ENCODE measurements around the gene TBC1D10A.

Gene TBC1D10A

DNA sequence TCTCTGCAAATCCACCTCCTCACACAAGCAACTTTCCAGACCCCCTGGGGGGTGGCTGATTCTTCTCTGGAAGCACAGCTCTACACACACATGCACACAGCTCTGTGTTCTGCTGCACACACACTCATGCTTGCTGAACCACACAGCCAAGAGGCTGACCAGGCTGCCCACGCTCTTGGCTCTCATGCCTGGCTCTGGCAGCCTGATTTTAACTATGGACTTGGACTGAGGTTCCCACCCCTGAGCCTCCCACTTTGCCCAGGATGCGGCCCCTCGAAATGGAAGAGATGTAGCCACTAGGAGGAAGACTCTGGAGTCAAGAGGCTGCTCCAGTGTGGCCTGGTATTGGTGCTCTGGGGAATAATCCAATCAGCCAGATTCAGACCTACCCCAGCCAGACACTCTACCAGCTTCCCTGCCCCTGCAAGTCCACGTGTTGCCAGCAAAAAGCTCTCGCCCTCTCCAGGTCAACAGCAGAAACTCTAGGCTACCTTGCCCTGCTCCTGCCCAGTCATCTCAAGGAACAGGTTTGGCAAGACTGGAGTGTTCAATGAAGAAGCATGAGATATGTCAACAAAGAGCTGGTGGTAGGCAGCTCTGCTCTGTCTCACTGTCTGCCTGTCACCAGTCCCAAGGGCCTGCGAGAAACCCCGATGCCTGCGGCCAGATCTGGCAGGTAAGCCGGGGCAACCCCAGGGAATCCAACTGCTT is 28.6 kb downstream of the TBC1D10A start:
- no peak for FAIRE-seq

DNA sequence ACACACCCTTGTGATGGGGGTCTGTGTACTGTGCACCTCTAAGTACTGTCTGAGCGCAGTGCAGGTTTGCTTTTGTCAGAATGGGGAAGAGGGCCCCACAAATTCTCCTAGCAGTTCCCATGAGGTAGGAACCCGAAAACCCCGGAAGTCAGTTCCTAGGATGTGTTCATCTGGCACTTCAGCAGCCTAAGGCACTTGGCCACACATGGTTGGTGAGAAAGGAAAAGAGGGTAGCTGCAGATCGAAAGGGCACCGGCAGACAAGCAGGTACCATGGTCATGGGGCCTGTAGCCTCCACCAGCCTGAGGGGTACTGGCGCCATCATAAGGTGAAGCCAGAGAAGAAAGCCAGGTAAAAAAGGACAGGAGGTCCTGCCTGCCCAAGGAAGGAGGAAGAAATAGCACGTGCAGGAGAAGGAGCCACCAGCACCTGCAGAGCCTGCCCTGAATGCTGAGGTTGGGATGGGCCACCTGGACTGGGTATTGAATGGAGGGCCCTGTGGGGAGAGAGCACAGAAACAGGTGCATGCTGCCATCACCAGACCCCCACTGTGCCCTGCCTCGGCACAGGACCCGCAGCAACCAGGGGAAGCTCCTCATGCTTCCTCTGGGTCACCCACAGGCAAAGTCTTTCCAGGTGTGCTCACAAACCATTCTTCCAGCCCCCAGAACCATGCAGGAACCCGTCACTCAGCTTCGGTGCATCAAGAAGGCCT is 29.3 kb downstream of the TBC1D10A start:
- FAIRE-seq: no peak

DNA sequence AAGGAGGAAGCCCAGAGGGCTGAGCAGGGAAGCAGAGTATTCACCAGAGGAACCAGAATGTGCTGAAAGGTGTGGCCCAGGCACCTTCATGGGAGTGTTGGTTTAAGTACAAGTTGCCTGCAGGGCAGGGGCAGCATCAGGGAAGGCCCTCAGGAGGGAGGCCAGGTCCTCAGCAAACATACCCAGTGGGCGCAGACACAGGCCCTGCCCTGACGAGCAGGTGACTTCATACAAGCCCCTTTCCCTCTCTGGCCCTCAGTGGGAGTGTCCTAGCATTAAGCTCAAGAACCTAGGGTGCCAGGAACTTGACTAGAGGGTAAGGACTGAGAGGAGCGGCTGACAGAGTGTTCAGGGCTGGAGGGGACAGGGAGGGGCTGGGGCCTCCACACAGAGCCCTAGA is 29.9 kb downstream of the TBC1D10A start:
- no peak for FAIRE-seq

DNA sequence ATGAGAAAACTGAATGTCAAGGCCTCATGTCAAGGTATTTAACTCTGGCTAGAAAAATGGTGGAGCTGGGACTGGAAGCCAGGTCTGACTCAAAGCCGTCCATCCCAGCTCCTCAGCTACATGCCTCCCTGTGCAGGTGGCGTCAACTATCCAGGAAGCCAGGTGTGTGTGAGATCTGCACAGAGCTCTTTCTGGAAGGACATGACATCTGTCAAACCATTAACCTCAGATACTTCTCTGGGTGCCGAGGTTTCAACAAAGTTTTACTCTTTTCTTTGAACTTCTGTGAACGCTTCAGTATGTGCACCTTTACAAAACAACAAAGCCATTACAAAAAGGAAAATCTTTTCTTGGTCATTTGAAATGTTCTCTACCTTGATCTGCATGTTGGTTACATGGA is 30.4 kb downstream of the TBC1D10A start:
- no peak for FAIRE-seq

DNA sequence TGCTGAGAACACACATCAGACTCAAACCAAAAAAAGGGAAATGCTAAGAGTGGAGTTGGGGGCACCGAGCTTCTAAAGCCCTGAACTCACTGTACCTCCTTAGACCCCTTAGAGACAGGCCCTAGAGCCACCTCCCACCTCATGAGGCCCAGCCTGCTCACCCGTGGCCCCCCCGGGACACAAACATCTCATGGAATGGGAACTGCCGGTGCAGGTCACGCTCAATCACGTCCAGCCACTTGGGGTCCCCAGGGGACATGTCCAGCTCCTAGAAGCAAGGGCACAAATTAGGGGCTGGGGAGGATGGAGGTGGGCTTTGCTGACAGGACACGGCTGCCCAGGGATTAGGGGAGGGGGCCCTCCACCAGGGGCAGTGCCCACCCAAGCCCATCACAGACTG is 31.2 kb downstream of the TBC1D10A start:
- FAIRE-seq: no peak

DNA sequence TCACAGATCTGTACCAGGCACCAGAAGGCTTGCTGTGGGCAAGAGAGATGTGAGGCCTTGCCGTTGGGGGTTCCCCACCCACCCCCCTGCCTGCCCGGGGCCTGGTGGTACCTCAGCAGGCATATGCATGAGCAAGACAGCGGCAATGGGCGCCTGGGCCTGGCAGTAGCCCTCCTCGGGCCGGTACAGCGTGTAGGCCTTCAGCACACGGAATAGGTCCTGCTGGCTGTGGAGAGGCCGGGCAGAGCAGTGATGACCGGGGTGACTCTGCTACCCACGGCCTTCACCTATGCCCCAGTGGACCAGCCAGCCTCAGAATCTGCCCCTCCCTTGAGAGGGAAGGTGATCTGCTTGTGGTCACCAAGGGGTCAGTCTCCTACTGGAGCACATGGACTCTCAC is 31.9 kb downstream of the TBC1D10A start:
- no peak for FAIRE-seq

DNA sequence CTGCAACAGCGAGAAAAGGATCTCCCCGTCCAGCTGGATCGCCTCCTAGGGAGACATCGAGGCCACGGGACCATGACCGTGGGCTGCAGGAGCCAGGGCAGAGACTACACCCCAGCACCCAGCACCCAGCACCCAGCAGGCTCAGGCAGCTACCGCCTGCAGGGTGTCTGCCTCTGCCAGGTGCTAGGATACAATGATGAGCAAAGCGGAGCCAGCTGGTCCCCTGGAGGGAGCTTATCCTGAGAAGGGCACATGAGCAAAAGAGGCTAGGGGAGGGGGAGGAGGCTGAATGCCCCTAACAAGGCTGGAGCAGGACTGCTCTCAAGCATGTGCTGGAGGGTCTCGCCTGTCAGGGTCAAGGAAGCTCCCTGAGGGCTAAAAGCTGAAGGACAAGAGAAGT is 32.7 kb downstream of the TBC1D10A start:
- FAIRE-seq: no peak

DNA sequence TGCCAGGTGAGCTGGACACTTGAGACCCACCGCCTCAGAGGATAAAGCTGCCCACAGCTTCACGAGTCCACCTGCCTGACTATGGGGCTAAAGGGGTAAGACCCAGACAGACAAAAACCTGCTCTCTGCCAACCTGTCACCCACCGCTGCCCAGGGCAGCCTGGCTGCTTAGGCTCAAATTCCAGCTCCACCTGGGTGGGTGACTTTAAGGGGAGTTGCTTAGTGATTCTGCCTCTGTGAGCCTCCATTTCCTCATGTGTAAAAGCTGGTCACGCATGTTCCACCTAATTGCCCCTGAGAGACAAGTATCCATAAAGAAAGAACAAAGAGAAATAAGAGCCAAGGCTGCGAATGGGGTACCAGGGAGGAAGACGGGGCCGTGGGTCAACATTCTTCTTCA is 33.7 kb downstream of the TBC1D10A start:
- FAIRE-seq: no peak

DNA sequence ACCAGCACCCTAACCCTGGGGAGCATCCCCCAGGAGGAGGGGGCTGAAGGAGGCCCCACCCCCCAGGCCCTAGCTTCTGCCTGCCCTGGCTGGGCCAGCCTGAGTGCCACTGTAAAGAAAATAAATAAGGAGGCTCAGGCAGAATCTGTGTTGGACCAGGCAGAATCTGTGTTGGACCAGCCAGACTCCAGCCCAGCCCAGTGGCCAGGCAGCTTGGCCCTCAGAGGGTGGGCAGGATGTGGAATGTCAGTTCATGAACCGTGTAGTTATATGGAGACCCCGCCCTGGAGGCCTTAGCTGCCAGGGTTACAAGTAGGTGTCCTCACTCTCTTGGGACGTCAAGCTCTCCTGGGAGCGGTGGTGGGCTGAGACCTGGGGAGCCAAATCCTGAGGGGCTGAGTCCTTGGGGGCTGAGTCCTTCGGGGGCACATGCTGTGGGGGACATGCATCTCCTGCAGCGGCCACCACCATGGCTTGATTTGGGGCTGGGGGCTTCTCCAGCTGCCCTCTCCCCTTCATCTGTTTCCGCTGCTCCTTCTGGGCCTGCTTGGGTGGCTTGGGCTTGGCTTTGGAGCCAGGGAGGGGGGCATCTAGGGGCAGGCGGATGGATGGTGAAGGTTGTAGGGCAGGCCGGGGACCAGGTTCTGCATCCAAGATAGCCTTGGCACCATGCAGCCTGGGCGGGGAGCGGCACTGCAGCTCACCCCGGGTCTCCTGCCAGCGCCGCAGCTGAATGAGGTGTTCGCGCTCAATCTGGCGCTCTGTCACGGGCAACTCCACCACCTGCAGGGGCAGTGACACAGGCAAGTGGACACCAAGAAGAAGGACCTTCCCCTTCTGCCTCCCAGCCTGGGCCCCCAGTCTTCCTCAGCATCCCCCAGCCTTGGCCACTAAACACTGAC is 34.4 kb downstream of the TBC1D10A start:
- FAIRE-seq: no peak

DNA sequence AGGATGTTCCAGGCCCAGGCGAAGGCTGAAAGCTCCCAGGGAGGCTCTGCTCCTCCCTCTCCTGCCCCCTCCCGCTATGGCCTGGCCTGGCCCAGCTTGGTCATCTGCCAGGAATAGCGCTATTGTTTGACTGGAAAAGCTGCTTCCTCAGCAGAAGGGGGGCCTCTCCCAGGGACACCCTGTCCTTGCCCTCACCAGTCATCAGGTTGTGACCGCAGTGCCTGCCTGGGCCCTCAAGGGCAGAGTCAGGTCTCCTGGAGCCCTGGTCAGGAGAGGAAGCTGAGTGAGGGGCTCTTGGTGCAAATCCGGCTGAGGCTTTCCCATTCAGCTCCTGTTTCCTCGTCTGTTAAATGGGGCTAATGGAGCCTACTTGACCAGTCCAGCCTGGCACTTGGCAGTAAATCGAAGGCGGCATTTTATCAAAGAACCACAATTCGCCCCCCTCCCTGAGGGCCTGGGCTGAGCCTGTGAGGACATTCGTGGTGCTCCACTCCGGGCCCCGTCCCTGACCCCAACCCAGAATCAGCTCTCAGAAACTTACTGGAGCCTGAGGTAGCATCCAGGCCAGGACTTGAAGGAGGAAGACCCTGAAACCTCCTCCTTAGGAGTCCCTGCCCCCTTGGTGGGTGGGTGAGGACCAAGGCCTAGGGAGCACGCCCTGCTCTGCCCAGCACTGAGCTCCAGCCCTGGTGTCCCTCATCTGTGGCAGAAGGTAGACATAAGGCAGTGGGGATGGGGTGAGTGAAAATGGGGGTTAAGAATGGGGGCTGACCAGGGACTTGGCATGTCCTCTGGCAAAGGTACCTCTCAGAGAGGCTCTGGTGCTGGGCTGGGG is 35.5 kb downstream of the TBC1D10A start:
- no peak for FAIRE-seq

DNA sequence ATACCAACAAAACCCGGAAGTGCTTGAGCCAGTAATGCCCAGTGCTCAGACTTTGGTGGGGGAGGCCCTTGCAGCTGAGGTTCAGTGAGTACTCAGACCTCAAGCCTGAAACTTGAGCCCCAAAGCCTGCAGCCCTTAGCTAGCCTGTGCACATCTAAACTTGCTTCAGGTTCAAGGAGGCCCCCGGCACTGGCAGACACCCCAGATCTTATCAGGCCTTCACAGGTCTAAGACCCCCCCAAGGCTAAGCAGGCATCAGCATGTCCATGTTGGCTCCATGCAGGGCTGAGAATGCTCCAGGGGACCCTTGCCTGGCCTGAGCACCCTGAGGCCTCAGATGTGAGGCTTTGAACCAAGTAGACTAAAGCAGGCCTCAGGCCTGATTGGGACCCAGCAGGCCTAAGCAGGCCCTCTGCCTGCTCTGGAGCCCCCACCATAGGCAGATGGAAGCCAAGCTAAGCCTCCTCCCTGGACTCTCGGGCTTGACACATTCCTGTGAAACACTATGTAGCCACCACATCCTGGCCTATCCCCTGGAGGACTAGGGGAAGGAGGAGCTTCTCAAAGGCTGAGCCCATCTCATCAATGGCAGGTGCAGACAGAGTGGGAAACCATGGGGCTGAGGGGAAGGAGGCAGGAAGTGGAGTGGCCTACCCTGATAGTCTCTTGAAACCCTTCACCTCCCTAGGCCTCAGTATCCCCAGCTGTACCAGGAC is 36.2 kb downstream of the TBC1D10A start:
- no peak for FAIRE-seq

DNA sequence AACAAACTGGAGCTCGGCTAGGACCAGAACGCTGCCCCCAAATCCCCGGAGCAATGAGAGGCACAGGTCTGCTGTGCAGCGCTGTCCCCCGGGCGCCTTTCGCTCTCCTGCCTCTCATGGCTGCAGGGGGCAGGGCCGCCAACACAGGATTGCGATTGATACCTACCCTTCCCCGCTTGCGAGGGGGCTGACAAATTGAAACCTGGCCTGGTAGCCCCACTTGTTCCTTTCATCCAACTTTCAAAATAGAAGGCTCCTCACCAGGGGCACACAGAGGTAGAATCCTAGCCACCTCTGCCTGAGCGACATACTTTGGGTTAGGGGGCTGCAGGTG is 36.8 kb downstream of the TBC1D10A start:
- FAIRE-seq: no peak

DNA sequence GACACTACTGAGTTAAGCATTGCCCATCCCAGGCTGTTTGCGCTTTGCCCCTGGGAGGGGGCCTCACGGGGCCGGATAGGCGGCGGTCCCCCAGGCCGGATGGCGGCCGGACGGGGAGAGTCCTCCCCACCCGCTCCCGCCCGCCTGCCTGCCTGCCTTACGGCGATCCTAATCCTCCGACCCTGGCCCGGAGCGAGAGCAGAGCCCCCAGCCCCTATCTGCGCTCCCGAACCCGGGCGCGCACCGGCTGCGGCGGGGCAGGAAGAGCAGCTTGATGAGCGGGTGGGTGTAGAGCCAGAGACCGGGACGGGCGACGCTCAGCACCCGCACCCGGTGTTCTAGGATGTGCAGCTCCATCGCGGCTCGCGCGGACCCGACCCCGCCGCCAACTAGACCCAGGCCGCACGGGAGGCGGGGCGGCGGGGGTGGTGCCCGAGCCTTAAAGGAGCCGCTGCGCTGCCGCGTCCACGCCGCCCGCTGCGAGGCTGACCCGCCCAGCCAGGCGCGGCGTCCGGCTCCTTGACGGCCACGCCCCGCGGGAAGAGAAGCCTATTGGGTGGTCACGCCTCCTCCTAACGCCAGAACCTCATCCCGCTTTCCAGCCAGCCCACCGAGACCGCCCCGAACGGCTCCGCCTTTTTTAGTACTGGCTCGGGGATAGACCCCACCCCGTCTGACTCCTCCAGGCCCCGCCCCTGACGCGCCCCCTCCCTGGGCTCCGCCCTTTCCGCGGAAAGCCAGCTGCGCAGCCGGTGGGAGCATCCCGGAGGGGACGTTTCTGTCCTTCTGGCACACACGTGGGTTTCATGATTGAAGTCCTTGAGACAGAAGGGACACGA is 37.4 kb downstream of the TBC1D10A start, which contains the start of gene CASTOR1:
Gene CASTOR1, minus strand, starts transcription at position 365 of the 839 bp plus-strand sequence. Its CDS starts 8 bp downstream, at position 357.
- FAIRE-seq: no peak

DNA sequence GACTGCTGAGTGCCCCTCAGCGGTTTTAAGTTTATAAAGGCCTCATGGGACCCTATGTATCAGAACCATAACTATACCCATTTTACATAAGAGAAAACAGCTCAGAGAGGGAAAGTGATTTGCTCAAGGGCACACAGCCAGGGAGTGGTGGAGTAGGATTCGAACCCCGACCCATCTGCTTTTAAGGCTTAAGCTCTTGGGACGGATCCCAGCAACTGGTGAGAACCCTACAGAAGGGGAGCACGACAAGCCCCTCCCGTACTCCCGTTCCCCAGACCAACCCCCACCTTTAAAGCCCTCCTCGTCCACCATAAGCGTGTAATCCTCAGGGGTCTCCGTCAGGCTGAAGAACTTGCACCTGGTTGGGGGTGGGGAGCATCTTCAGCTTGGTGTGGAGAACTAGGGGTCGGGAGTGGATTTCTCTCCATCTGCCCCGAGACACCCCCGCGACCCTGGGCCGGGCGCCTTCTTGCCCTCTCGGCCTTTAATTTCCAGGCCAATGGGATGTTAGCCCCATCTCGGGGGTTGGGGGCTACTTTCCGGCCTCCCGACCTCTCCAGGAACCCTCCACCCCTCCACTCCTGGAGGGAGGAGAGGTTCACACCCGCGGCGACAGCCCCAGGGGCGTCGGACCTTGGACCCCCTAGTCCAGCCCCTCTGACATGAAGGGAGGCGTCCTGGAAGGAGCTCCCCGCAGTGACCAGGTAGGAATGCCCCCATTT is 38.2 kb downstream of the TBC1D10A start:
- FAIRE-seq: no peak

DNA sequence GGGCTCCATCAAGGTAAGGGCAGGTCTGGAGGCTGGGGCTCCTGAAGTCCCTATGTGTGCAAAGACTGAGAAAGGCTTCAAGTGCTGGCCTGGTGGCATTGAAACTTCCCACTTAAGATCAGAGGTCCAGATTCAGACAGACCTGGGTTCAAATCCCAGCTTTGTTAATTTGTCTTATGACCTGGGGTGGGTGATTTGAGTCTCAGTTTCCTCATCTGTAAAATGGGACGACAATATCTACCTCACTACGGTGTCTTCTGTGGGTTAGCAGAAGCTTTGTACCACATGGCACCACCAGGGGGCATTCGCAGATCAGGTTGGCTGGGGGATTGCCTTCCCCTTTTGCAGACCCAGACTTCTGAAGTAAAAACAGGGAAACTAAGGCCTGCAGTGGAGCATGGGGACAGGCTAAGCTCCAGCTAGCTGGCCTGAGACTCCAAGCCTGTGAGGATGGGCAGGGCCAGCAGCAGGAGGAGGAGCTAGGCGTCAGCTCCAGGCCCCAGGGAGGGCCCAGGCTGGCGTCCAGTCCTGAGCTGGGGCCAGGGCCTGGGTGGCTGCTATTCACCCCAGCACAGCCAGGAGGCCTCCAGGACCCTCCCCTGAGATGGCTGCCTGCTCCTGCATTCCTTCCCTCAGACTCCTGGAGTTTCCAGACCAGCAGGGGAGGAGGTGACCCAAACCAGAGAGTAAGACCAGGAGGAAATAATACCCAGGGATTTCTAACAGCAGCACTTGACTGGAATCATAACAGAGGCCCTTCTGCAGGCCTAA is 38.9 kb downstream of the TBC1D10A start:
- FAIRE-seq: no peak

DNA sequence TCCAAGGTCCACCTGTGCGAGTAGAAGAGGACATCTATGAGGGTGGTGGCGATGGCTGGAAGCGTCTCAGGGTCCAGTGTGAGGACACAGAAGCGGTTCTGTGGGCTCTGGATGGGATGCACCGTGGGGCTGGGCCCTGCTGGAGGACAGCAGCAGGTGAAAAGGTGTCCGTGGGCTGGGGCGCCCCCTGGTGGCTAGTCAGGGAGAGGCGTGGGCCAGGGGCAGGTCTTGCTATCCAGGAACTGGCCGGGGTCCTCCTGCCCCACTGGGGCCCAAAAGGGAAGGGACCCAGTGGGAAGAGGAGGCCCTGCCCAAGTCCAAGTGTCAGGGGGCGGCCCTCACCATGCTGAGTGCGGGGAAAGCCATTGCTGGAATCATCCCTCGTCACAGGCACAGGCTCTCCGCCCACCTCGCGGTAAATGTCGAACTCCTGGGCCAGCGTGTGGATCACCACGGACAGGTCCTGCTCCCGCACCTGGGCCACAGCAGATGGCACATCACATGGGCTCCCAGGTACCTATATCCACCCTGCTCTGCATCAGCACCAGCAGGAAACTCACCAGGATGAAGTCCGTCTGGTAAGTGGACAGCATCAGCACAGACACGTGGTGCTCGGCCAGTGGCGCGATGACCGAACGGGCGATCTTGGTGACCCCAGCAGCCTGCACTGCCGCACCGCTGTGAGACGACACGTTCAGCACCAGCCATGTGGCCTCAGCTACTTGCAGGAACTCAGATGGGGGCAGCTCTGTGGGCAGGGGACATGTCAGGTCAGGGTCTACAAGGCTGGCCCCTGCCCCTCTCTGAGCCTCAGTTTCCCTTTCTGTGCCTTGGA is 39.7 kb downstream of the TBC1D10A start:
- no peak for FAIRE-seq

DNA sequence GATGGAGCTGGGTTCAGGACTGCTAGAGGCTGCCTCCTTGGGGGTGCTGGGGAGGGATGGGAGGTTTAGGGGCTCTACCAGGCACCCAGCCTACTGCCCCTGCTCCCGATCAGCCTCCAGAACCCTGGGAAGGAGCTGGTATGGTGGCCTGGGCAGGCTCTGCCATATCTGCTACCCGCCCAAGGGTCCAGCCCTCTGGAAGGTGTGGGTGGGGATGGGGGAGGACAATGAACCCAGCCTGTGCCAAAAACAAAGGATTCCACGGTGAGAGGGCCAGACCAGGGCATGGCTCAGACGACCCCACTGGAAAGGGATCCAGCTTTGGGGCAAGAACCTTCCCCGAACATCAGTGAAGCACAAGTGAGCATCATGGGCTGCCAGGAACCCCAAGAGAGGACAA is 40.4 kb downstream of the TBC1D10A start:
- no peak for FAIRE-seq

DNA sequence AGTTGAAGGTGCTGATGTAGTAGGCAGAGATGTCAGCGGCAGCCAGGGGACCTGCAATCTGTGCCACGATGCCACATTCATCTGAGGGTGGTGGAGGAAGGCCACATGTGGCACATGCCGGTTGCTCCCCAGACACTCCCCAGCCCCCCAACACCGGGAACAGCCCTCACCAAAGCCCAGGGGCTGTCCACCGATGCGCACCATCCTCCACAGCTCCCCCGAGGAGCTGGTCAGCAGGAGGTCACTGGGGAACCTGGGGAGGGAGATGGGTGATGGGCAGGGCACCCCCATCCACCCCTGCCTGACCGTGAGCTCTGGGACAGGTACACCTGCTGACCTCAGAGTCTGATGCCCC is 40.9 kb downstream of the TBC1D10A start:
- no peak for FAIRE-seq

Data from TTC549 (cell line).